ENCODE results near the gene LSM12. TPM values are rescaled to one million over a fixed set of nuclear protein-coding genes. Genes with fewer than 3 reads are reported as not detected.

The LSM12 gene
- total RNA-seq, 4 donors from 2014 or later = 37.8 to 59.2 (median 46.0) TPM

DNA sequence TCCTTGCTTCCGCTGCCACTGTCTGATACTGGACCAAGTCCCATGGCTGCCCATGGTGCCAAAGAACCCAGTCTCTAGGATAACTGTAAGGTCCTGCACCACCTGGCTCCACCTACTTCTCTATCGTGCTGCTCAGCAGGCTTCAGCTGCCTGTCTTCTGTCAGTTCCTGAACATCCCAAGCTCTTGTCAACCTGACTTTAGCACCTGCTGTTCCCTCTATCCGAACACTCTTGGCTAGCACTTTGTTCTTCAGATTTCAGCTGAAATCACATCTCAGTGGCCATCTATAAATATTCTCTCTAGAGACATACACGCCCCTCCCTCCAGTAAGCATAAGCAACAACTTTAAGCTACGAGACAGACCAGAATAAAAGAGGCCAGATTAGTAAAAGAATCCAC, 36.7 kb downstream of the LSM12 start:
- TF ChIP-seq POLR2A (IDR thresholded peaks at IDR 0.05; ENCODE audit: low read depth) = no peak
- no peak for TF ChIP-seq POLR2AphosphoS5 (IDR thresholded peaks at IDR 0.05)
- no peak for TF ChIP-seq EP300 (IDR thresholded peaks at IDR 0.05)
- TF ChIP-seq, protein P1, sequence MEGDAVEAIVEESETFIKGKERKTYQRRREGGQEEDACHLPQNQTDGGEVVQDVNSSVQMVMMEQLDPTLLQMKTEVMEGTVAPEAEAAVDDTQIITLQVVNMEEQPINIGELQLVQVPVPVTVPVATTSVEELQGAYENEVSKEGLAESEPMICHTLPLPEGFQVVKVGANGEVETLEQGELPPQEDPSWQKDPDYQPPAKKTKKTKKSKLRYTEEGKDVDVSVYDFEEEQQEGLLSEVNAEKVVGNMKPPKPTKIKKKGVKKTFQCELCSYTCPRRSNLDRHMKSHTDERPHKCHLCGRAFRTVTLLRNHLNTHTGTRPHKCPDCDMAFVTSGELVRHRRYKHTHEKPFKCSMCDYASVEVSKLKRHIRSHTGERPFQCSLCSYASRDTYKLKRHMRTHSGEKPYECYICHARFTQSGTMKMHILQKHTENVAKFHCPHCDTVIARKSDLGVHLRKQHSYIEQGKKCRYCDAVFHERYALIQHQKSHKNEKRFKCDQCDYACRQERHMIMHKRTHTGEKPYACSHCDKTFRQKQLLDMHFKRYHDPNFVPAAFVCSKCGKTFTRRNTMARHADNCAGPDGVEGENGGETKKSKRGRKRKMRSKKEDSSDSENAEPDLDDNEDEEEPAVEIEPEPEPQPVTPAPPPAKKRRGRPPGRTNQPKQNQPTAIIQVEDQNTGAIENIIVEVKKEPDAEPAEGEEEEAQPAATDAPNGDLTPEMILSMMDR (IDR thresholded peaks at IDR 0.05) = no peak
- DNase-seq (ENCODE audit: extremely low spot score) = no peak
- 66% methylated on average over 5 of the region's 5 CpGs for WGBS
- Histone ChIP-seq H3K9me3 (no peaks in the 10 kb centered on the region), H3K4me3 (no peak overlapping the region), H3K4me1 (no peaks in the 10 kb centered on the region), H3K27me3 (no peaks in the 10 kb centered on the region), H3K36me3 (peaks cover 12 to 63% (median 41%) of the 10 kb centered on the region in 4 donors), H3K27ac (replicated peaks in 1 of 4) (no peak overlapping the region)
- intact Hi-C loops (cut with DNase I) = no loop called here

DNA sequence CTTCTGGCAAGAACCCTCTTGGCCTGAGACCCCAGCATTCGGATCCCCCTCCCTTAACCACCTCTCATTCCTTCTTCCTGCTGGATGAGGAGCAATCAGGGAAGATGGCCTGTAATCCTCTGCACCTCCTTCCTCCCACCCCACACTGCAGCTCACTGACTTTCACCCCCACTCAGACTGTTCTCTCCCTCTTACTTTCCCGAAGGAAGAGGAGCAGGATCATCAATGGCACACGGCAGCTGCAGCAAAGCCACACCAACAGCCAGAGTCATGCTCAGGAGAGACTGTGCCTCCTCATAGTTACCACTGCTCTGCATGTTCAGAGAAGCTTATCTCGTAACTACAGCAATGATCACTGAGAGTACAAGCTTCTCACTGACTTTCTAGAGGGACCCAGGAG, 41.6 kb downstream of the LSM12 start:
- Histone ChIP-seq H3K27me3 (no peaks in the 10 kb centered on the region), H3K36me3 (peaks cover 6 to 49% (median 21%) of the 10 kb centered on the region in 4 donors), H3K4me1 (no peaks in the 10 kb centered on the region), H3K27ac (replicated peaks in 1 of 4) (no peak overlapping the region), H3K9me3 (no peaks in the 10 kb centered on the region), H3K4me3 (no peak overlapping the region)
- TF ChIP-seq EP300 (IDR thresholded peaks at IDR 0.05) (no peak), POLR2AphosphoS5 (IDR thresholded peaks at IDR 0.05) (no peak), POLR2A (IDR thresholded peaks at IDR 0.05; ENCODE audit: low read depth) (no peak)
- TF ChIP-seq, protein P1 (IDR thresholded peaks at IDR 0.05) = no peak
- DNase-seq (ENCODE audit: extremely low spot score) = no peak
- WGBS = 82% methylated on average over 4 of the region's 4 CpGs
- intact Hi-C loops (cut with DNase I) = no loop called here

DNA sequence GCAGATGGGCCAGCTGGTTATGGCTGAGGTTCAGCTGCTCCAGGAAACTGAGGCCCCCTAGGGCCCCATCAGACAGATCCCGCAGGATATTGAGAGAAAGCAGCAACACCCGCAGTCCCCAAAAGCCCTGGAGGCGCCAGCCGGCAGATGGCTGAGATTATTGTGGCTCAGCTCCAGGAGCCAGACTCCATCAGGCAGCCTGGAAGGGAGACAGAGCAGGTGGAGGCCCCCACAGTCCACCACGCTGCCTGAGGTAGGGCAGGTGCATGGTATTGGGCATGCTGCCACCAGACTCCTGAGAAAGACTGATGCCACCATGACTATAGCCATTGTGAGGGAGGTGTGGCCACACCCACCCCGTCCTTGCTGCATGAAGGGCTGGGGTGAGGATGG, 42.2 kb downstream of the LSM12 start:
- no peak overlapping the region for H3K27ac ChIP-seq (replicated peaks in 1 of 4)
- H3K4me1 ChIP-seq = no peaks in the 10 kb centered on the region
- intact Hi-C loops (cut with DNase I) = no loop called here
- no peak for DNase-seq (ENCODE audit: extremely low spot score)
- no peak for TF ChIP-seq EP300 (IDR thresholded peaks at IDR 0.05)
- no peak for TF ChIP-seq POLR2A (IDR thresholded peaks at IDR 0.05; ENCODE audit: low read depth)
- TF ChIP-seq POLR2AphosphoS5 (IDR thresholded peaks at IDR 0.05) = no peak
- TF ChIP-seq, protein P1 (IDR thresholded peaks at IDR 0.05) = no peak
- no peaks in the 10 kb centered on the region for H3K27me3 ChIP-seq
- H3K4me3 ChIP-seq = no peak overlapping the region
- H3K36me3 ChIP-seq = peaks cover 6 to 44% (median 21%) of the 10 kb centered on the region in 4 donors
- WGBS = 80% methylated on average over 1 of the region's 6 CpGs
- no peaks in the 10 kb centered on the region for H3K9me3 ChIP-seq

DNA sequence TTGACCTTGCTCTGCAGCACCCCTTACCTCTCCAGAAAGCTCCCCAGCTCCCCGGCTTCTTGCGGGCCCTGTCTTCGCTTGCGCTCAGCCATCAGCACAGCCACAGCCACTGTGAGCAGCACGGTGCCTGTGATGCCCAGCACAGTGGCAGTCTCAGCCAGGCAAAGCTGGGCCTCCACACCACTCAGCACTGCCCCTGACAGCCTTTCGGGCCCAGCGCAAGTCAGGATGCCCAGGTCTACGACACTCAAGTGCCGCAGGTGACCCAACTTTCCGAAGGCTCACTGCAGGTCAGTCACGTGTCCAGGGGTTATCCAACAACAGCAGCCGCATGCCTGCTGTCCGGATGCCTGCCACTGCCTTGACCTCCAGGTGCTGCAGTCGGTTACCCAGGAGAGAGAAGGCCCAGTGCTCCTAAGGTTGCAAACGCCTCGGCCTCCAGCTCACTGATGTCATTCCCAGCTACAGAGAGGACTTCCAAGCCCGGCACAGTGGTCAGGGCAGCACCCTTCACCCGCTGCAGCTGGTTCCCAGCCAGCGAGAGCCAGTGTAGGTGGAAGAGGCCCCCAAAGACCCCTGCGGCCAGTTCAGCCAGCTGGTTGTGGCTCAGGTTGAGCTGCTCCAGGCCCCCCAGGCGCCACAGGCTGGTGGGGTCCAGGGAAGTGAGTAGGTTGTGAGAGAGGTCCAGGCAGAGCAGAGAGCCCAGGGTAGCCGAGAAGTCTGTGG, 42.8 kb downstream of the LSM12 start:
- no peak for TF ChIP-seq POLR2A (IDR thresholded peaks at IDR 0.05; ENCODE audit: low read depth)
- TF ChIP-seq POLR2AphosphoS5 (IDR thresholded peaks at IDR 0.05) = no peak
- TF ChIP-seq, protein P1 (IDR thresholded peaks at IDR 0.05) = no peak
- no peak for TF ChIP-seq EP300 (IDR thresholded peaks at IDR 0.05)
- Histone ChIP-seq H3K4me1 (no peaks in the 10 kb centered on the region), H3K9me3 (no peaks in the 10 kb centered on the region), H3K27me3 (no peaks in the 10 kb centered on the region), H3K4me3 (no peak overlapping the region), H3K36me3 (peaks cover 3 to 39% (median 21%) of the 10 kb centered on the region in 4 donors), H3K27ac (replicated peaks in 1 of 4) (no peak overlapping the region)
- DNase-seq (ENCODE audit: extremely low spot score) = no peak
- intact Hi-C loops (cut with DNase I) = no loop called here
- 93% methylated on average over 21 of the region's 22 CpGs for WGBS
